Measurements from ENCODE around the gene C16orf74.
A peak's percentile ranks its signal among the peaks of the same experiment; 100 is the strongest.

C16orf74 gene

GRCh38 chr16:85716680-85717038, 34.2 kb downstream of the C16orf74 start:
- DNase-seq = peak in 1 of 2 experiments; percentile 23

DNA sequence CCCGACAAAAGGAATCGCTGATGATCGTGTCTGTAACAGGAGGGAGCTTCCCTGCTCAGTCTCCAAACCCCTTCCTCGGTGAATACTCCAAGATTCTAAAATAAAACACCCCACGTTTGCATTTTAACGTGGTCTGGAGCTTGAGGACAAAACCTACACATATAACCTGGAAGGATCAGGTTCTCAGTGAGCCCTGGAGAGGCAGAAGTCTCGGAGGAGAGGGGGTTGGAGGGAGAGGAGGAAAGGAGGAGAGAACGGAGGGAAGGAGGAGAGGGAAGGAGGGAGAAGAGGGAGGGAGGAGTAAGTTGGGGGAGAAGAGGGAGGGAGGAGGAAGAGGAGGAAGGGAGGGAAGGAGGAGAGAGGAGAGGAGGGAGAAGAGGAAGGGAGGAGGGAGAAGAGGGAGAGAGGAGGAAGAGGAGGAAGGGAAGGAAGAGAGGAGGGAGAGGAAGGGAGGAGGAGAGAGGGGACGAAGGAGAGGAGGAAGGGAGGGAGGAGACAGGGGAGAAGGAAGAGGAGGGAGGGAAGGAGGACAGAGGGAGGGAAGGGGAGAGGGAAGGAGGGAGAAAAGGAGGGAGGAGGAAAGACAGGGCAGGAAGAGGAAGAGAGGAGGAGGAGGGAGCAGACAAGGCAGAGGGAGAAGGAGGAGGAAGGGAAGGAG, 34.7 kb downstream of the C16orf74 start:
- DNase-seq = no peak

DNA sequence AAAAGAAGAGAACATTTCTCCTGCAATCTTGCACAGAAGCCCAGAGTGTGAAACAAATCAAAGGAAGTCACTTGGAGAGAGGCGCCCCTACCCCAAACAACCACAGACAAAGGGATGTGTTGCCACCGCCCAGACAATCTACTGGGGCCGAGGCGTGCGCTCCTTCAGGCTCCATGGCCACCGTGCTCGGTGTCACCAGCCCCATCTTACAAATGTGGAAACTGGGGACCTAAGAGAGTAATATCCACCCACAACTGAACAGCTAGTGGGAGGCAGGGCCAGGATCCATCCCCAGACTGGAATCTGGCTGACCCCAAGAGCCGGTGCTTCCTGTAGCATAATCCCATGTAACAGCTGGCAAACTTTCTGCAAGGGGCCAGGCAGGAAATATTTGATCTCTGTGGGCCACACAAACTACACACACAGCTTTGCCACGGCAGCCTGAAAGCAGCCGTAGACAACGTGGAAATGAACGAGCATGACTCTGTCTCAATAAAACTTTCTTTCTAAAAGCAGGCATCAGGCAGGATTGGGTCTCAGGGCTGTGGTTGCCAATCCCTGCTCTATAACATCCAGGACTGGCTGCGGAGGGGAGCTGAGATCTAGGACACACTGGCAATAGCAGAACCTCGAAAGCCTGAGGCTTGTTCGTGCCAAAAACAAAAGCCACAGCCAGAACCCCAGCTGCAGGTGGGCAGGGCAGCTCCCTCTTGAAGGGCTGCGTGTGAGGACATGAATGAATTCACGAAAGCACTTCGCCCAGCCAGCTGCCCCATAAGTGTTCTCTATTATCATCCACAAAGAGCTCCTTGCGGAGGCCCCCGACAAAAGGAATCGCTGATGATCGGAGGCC, 35.5 kb downstream of the C16orf74 start:
- peak; percentile 61 to 79 for DNase-seq

GRCh38 chr16:85712801-85713200, 38.1 kb downstream of the C16orf74 start:
- peak in 1 of 2 experiments; percentile 44 for DNase-seq

DNA sequence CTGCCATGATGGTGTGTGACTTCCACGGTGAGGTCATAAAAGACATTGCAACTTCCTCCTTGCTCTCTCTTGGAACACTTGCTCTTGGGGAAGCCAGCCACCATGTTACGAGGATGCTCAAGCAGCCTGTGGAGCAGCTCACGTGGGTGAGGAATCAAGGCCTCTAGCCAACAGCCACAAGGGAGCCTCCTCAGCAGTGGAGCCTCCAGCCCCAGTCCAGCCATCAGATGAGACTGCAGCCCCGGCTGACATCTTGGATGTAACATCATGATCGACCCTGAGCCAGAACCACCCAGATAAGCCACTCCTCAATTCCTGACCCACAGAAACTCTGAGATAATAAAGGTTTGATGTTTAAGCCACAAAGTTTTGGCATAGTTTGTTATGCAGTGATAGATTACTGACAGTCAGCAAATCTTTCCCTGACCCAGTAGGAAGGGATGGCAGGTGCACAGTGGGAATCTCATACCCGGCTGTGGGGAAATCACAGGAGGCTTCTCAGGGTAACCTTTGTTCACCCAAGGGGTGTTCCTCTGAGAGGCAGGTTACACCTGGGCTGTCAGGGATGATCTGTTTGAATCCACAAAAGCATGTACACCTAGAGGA, 38.8 kb downstream of the C16orf74 start:
- no peak for DNase-seq

- DNase-seq = no peak
Measured at GRCh38 chr16:85710732-85711131, 40.2 kb downstream of the C16orf74 start.

GRCh38 chr16:85709766-85710585, 40.9 kb downstream of the C16orf74 start:
- DNase-seq = peak in 1 of 2 experiments; percentile 74

- no peak for DNase-seq
Measured at GRCh38 chr16:85708338-85708737, 42.6 kb downstream of the C16orf74 start.

DNA sequence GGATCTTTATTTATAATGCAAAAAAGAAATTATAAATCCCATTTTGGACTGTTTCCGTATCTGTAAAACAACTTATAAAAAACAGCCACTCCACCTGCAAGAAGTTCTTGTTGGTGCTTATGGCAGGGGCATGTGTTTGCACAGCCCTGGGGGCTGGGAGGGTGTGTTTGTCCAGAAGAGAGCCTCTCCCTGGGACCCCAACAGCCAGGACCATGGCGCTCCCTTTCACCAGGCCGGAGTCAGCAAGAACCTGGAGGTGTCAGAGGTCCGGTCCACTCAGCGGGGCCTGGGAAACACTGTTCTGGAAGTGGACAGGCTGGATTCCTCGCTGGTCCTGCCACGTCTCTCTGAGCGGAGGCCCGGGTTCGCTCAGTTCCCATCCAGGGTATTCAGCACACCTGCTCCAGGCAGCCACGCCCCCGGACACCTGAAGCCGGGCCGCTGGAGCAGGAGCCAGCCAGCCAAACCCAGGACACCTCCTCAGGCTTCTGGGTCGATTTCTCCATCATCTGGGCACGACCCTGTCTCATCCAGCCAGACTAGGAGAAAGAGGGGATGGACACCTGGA, 43.3 kb downstream of the C16orf74 start:
- no peak for DNase-seq

- no peak for DNase-seq
Measured at GRCh38 chr16:85706449-85707034, 44.4 kb downstream of the C16orf74 start.

DNA sequence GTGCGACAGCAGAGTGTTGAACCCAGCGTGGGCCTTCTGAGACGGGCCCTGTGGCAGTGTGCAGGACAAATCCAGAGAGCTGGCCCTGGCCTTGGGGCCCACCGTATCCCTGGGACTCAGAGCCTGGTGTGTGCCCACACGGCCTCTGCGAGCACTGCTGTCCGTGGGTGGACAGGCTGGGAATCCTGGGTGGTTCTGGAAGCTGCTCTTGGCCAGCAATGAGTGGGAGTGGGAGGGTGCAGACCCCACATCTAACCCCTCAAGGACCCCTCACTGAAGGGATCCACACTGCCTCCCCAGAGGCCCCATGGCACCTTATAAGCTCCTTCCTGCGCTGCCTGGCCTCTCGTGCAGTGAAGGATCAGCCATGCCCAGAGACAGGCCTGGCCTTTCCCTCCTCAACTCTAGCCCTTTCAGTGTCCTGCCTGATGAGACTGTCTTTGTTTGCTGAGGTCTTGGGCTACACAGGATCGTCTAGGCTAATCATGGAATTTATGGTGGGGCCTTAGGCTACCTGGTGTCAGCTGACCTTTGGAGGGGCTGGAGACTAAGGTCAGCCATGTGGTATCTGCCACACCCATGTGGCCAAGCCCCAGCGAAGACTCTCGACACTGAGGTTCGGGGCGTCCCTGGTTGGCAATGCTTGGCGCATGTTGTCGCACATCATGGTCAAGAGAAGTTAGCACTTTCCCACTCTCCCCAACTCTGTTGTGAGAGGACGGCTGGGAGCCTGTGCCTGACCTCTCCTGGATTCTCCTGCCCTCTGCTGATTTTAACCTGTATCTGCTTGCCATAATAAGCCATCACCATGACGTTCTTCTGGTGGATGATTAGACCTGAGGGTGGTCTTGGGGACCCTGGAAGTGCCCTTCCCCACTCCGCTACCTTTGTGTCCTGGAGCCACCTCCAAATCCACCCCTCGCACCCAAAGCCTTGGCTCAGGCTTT, 45.7 kb downstream of the C16orf74 start:
- no peak for DNase-seq

- DNase-seq = no peak
Measured at GRCh38 chr16:85704011-85704410, 46.9 kb downstream of the C16orf74 start.

- DNase-seq = no peak
Measured at GRCh38 chr16:85699628-85700027, 51.3 kb downstream of the C16orf74 start.

- DNase-seq = no peak
Measured at GRCh38 chr16:85698935-85699558, 51.8 kb downstream of the C16orf74 start.

DNA sequence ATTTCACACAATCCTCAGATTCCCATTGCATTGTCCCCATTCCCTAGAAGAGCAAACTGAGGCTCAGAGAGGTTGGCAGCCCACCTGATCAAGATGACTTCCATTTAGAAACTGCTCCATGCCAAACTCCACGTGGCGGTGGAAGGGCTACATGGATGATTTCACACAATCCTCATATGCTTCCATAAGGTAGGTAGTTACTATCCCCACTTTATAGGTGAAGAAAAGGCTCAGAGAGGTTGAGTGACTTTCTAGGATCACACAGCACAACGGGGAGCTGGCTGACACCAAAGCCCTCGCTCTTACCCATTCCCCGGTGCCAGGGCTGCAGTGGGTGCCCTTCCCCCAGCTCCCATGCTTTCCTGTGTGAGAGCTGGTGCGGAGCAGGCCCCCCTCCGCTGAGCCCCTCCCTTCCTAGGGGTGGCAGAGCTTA, 52.4 kb downstream of the C16orf74 start:
- DNase-seq = no peak

- peak in 1 of 2 experiments; percentile 58 for DNase-seq
Measured at GRCh38 chr16:85697431-85697830, 53.5 kb downstream of the C16orf74 start.

- DNase-seq = no peak
Measured at GRCh38 chr16:85696781-85697180, 54.1 kb downstream of the C16orf74 start.

GRCh38 chr16:85695196-85696128, 55.4 kb downstream of the C16orf74 start:
- DNase-seq = no peak

GRCh38 chr16:85690469-85691064, 60.3 kb downstream of the C16orf74 start:
- DNase-seq = peak in 1 of 2 experiments; percentile 55

Measured in NCI-H2081 (cell line).